ENCODE measurements around the gene PCDH8.

- TF ChIP-seq POLR2AphosphoS5 (IDR thresholded peaks at IDR 0.05): no peak
- no peak for TF ChIP-seq CTCF (IDR thresholded peaks at IDR 0.05)
- no peak for TF ChIP-seq EP300 (IDR thresholded peaks at IDR 0.05)
- TF ChIP-seq POLR2A (IDR thresholded peaks at IDR 0.05): no peak
Observed at GRCh38 chr13:52852444-52852843, 4.0 kb upstream of the PCDH8 start.

Measured in gastroesophageal sphincter (tissue), 3 donors.